NCI-H345 (cell line): Measurements from ENCODE around the gene CLCC1.

Experiments
- DNase-seq: peaks from one replicate; lab custom pipeline; 2025; lab: John Stamatoyannopoulos, UW

Gene CLCC1

DNA sequence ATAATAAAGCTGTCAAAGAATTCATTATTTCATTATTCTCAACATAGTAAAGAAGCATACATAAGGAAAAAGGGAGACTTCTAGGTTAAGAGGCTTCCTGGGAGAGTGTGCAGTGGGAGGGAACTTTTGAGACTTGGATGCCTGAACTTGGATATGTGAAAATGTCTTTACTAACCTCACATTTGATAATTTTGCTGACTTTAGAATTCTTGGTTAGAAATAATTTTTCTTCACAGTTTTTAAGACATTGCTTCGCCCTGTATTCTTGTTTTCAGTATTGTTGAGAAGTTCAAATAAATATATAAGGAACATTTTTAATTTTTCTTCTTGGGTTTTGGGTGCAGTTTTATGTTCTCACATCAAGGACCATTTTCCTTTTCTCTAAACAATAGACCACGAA lies 46.5 kb downstream of the CLCC1 start:
- no peak for DNase-seq
